ENCODE data around the gene GLIPR2.
"Not testable (repeated sequence)": the region's sequence is repeated elsewhere in the genome, so short reads cannot be mapped to it uniquely, and the experiment has no call there.

The GLIPR2 gene

GRCh38 chr9:36125062-36125855, 11.3 kb upstream of the GLIPR2 start:
- DNase-seq, result no peak

GRCh38 chr9:36126016-36126730, 10.4 kb upstream of the GLIPR2 start:
- DNase-seq, result no peak

GRCh38 chr9:36127652-36128244, 8.8 kb upstream of the GLIPR2 start:
- no peak for DNase-seq

- DNase-seq, result no peak
These were observed 8.2 kb upstream of the GLIPR2 start for GRCh38 chr9:36128349-36128748.

GRCh38 chr9:36129139-36129538, 7.4 kb upstream of the GLIPR2 start:
- no peak for DNase-seq

- not testable (repeated sequence) for DNase-seq
These were observed 4.9 kb upstream of the GLIPR2 start for GRCh38 chr9:36131666-36132065.

- DNase-seq, result no peak
These were observed 4.4 kb upstream of the GLIPR2 start for GRCh38 chr9:36132086-36132485.

GRCh38 chr9:36134761-36135505, 1.6 kb upstream of the GLIPR2 start:
- no peak for DNase-seq

GRCh38 chr9:36135741-36136271, 727 bp upstream of the GLIPR2 start:
- no peak for DNase-seq

- no peak for DNase-seq
These were observed 410 bp downstream of the GLIPR2 start for GRCh38 chr9:36136894-36137391.

- no peak for DNase-seq
These were observed 965 bp downstream of the GLIPR2 start for GRCh38 chr9:36137392-36138004.

- no peak for DNase-seq
These were observed 2.0 kb downstream of the GLIPR2 start for GRCh38 chr9:36138496-36138895.

GRCh38 chr9:36138901-36139300, 2.4 kb downstream of the GLIPR2 start:
- no peak for DNase-seq

GRCh38 chr9:36140086-36141084, 3.9 kb downstream of the GLIPR2 start:
- DNase-seq, result no peak

- peak; percentile 34 for DNase-seq
These were observed 4.8 kb downstream of the GLIPR2 start for GRCh38 chr9:36141288-36141687.

GRCh38 chr9:36141761-36142160, 5.2 kb downstream of the GLIPR2 start:
- no peak for DNase-seq

GRCh38 chr9:36142510-36143244, 6.1 kb downstream of the GLIPR2 start:
- no peak for DNase-seq

- DNase-seq, result no peak
These were observed 6.7 kb downstream of the GLIPR2 start for GRCh38 chr9:36143245-36143641.

- DNase-seq, result no peak
These were observed 8.0 kb downstream of the GLIPR2 start for GRCh38 chr9:36144309-36145232.
